ENCODE measurements around the gene TTC23L.

DNA sequence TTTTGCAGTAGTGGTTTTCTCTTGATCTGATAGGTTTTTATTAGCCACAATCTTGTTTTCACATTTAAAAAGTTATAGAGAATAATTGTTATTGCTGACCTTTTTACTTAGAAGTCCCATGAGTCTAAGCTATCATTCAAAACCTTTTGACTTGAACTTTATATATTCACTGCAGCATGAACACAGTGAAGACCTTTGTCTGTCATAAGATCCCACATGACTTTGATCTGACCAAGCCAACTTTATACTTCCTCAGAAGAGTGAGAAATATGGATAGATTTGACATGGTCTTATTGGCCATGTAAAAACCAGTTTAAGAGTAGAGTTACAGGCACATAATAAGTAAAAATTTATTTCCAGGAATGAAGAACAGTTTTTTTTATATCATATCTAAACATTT lies 42.3 kb downstream of the TTC23L start:
- no peak for TF ChIP-seq POLR2A (IDR thresholded peaks at IDR 0.05)
- TF ChIP-seq, protein P1, sequence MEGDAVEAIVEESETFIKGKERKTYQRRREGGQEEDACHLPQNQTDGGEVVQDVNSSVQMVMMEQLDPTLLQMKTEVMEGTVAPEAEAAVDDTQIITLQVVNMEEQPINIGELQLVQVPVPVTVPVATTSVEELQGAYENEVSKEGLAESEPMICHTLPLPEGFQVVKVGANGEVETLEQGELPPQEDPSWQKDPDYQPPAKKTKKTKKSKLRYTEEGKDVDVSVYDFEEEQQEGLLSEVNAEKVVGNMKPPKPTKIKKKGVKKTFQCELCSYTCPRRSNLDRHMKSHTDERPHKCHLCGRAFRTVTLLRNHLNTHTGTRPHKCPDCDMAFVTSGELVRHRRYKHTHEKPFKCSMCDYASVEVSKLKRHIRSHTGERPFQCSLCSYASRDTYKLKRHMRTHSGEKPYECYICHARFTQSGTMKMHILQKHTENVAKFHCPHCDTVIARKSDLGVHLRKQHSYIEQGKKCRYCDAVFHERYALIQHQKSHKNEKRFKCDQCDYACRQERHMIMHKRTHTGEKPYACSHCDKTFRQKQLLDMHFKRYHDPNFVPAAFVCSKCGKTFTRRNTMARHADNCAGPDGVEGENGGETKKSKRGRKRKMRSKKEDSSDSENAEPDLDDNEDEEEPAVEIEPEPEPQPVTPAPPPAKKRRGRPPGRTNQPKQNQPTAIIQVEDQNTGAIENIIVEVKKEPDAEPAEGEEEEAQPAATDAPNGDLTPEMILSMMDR (IDR thresholded peaks at IDR 0.05): no peak
- no peak for TF ChIP-seq EP300 (IDR thresholded peaks at IDR 0.05)
